GM12891 (cell line): ENCODE measurements around the gene DENND5A.

Experiments used
- PAX5 ChIP-seq: IDR thresholded peaks from 2 replicates; pipeline ENCODE4 v1.6.1; 2011; ENCODE audit warnings: low read length, moderate library complexity, mild to moderate bottlenecking; ENCODE audit not compliant: insufficient read depth, severe bottlenecking
- POLR2A ChIP-seq: IDR thresholded peaks from 2 replicates; pipeline ENCODE4 v1.6.1; 2011; ENCODE audit warnings: low read depth, low read length, control low read depth
- POLR2AphosphoS5 ChIP-seq: IDR thresholded peaks from 2 replicates; pipeline ENCODE4 v1.6.1; 2011; ENCODE audit warnings: low read depth, low read length, control low read depth
- POU2F2 ChIP-seq: IDR thresholded peaks from 2 replicates; pipeline ENCODE4 v1.6.1; 2011; ENCODE audit warnings: low read depth, mild to moderate bottlenecking, control low read depth, low read length, moderate library complexity
- SPI1 ChIP-seq: IDR thresholded peaks from 2 replicates; pipeline ENCODE4 v1.6.1; 2011; ENCODE audit warnings: low read depth, low read length, control low read depth
- TAF1 ChIP-seq: IDR thresholded peaks from 2 replicates; pipeline ENCODE4 v1.6.1; 2011; ENCODE audit warnings: low read depth, low read length, control low read depth

DNA sequence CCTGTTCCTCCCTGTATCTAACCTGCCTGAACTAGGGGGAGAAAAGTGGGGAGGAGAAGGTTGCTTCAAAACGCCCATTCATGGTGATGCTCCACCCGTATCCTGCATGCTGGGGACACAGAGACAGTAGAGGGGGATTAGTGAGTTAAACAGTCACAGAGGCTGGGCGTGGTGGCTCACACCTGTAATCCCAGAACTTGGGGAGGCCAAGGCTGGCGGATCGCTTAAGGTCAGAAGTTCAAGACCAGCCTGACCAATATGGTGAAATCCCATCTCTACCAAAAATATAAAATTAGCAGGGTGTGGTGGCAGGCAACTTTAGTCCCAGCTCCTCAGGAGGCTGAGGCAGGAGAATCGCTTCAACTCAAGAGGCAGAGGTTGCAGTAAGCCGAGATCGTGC is 1.8 kb upstream of the DENND5A start:
- TF ChIP-seq POLR2A = no peak
- TF ChIP-seq TAF1 = no peak
- TF ChIP-seq POLR2AphosphoS5 = no peak
- TF ChIP-seq SPI1 = no peak
- TF ChIP-seq POU2F2 = no peak
- TF ChIP-seq PAX5 = no peak
